Spleen (tissue), 11 donors: ENCODE results near the gene ITPA. TPM values are rescaled to one million over a fixed set of nuclear protein-coding genes. Genes with fewer than 3 reads are reported as not detected.

Experiments
- DNase-seq: peaks from one replicate; pipeline ENCODE4 v3.0.0-alpha.2; 2020
- H3K27ac ChIP-seq, 8 donors: fragments of 200-600 bp; sonication (generic) in 7 of 8; 1 replicate in 4 of 8; 2 replicates in 4 of 8; pipeline versions ENCODE4 v1.5.0 to v1.8.0; 2016 to 2021; ENCODE audit warnings: inconsistent platforms in 4 of 8, mild to moderate bottlenecking in 4 of 8, moderate library complexity in 1 of 8
- H3K27me3 ChIP-seq, 7 donors: fragments of 200-600 bp; sonication (generic) in 6 of 7; replicated peaks in 1 of 7; 1 replicate in 4 of 7; 2 replicates in 3 of 7; pipeline versions ENCODE4 v1.5.0 to v1.8.0; 2016 to 2021; ENCODE audit warnings: inconsistent platforms in 3 of 7, mild to moderate bottlenecking in 1 of 7
- H3K36me3 ChIP-seq, 6 donors: fragments of 200-600 bp; sonication (generic) in 5 of 6; 1 replicate in 4 of 6; 2 replicates in 2 of 6; pipeline versions ENCODE4 v1.5.0 to v1.8.0; 2016 to 2021; ENCODE audit warnings: inconsistent platforms in 2 of 6
- H3K4me1 ChIP-seq, 6 donors: fragments of 200-600 bp; sonication (generic) in 5 of 6; 1 replicate in 3 of 6; 2 replicates in 3 of 6; pipeline versions ENCODE4 v1.5.0 to v1.8.0; 2016 to 2021; ENCODE audit warnings: inconsistent platforms in 3 of 6
- H3K4me3 ChIP-seq, 8 donors: fragments of 200-600 bp; sonication (generic) in 7 of 8; 1 replicate in 4 of 8; 2 replicates in 4 of 8; pipeline versions ENCODE4 v1.5.0 to v1.8.0; 2016 to 2021; ENCODE audit warnings: inconsistent platforms in 4 of 8, mild to moderate bottlenecking in 4 of 8, moderate library complexity in 2 of 8
- H3K9me3 ChIP-seq, 8 donors: fragments of 200-600 bp; sonication (generic) in 7 of 8; 1 replicate in 4 of 8; 2 replicates in 4 of 8; pipeline versions ENCODE4 v1.5.0 to v1.8.0; 2016 to 2021; ENCODE audit warnings: inconsistent platforms in 4 of 8
- POLR2A ChIP-seq, 3 donors: fragments of 450-650 bp; IDR thresholded peaks; one replicate each; pipeline ENCODE4 v1.5.1; 2017; ENCODE audit warnings: antibody characterized with exemption in 3 of 3, mild to moderate bottlenecking in 1 of 3
- POLR2AphosphoS5 ChIP-seq, 3 donors: sonication (generic); formaldehyde crosslinking; IDR thresholded peaks; one replicate each; pipeline ENCODE4 v1.5.1; 2017; ENCODE audit warnings: antibody characterized with exemption in 3 of 3
- WGBS, 5 donors: extraction: QIAGEN DNeasy Blood & Tissue Kit in 3 of 5; methylation state at CpG; one replicate each; pipeline versions ENCODE4 v1.1.5 to v1.1.7; 2013 to 2018; 5-methylcytosine and 5-hydroxymethylcytosine counted together
- intact Hi-C: fragments of 100-400 bp; cut with DNase I; formaldehyde crosslinking; loops from one replicate; pipeline ENCODE4 v1.15.0; 2023; ENCODE audit warnings: low total_unique reads
- polyA plus RNA-seq, 3 donors: library from polyadenylated mRNA; stranded (reverse); fragments of 200-250 nt; gene quantifications; one replicate each; pipeline ENCODE4 v1.2.1, GENCODE V29; 2013
- total RNA-seq, 7 donors: library from RNA; depleted of rRNA in 3 of 7; stranded (reverse); fragments of >200 nt in 3 of 7; fragmentation: NEBNext Ultra II Directional in 4 of 7; extraction: Animal tissue kit (Norgen Biotek cat#: 25700) in 4 of 7; gene quantifications; one replicate each; pipeline versions ENCODE4 v1.1.0 to v1.2.1, GENCODE V29; 2016 to 2021
- TF ChIP-seq, protein P1 (sequence below), 11 experiments: fragments of 200-600 bp in 7 of 11; fragments of 450-650 bp in 4 of 11; sonication (generic) in 4 of 11; IDR thresholded peaks in 8 of 11; conservative IDR thresholded peaks in 3 of 11; 1 replicate in 7 of 11; 2 replicates in 4 of 11; pipeline versions ENCODE4 v1.4.0 to v1.8.0; 2016 to 2021; ENCODE audit warnings: antibody characterized with exemption in 11 of 11, inconsistent platforms in 4 of 11, mild to moderate bottlenecking in 1 of 11
- donor health status: healthy with polysubstance abuse.
- donor health status: DM: no; HTN: no; CAD: no; lungs with moderate emphysema.
- donor health status: DM: no; HTN: no; CAD: no.
- donor health status: Bipolar disorder and iron deficiency.
- donor health status: healthy.
- donor health status: DM: no; HTN: no; CAD: no.
- donor health status: DM: yes; HTN: yes; CAD: no.

ITPA gene
- total and polyA plus RNA-seq, 10 donors = 26.1 to 173 (median 43.9) TPM

DNA sequence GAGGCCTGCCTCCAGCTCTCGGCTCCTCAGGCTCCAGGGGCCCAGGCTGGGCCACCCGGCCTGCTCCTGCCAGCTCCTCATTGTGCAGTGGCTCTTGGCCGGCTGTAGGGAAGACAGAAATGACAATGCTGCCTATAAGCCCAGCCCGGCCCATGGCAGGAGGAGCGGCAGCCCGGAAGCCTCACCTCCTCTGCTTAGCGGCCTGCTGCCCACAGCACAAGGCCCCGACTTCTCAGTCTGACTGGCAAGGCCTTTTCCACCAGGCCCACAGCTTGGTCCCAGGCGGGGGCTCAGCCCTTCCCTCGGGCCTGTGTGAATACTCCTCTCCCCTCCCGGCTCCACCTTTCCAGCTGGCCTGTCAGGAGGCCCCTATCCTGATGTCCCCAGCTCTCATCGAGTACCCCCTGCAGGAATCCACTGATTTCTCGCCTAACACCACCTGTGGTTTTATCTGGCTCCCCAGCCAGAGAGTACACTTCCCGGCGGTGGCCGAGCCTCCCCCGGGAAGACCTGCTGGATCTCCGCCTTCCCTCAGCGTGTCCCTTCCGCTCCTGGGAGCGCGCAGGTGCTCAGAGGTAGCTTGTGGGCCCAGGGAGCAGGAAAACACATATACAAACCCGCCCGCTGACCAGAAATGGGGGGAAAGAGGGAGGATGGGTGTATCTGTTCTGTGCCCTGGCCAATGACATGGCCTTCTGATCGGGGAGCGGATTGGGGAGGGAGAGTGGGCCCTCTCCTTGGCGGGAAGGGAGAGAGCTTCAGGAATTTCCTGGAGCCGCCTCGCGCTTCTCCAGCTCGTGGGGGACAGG, 5.8 kb upstream of the ITPA start:
- intact Hi-C loops = no loop called here
- Histone ChIP-seq H3K4me3 (peak overlapping the region; percentile 44 to 96 (median 88)), H3K27me3 (no peaks in the 10 kb centered on the region), H3K9me3 (no peaks in the 10 kb centered on the region), H3K4me1 (peaks cover 15 to 32% (median 21%) of the 10 kb centered on the region in 6 donors), H3K27ac (peak overlapping the region; percentile 70 to 95 (median 93)), H3K36me3 (peaks cover 0 to 43% (median 27%) of the 10 kb centered on the region in 6 donors)
- 15 to 21% (median 15%) methylated on average over 28 to 31 of the region's 31 CpGs for WGBS, 5 donors
- TF ChIP-seq, protein P1, sequence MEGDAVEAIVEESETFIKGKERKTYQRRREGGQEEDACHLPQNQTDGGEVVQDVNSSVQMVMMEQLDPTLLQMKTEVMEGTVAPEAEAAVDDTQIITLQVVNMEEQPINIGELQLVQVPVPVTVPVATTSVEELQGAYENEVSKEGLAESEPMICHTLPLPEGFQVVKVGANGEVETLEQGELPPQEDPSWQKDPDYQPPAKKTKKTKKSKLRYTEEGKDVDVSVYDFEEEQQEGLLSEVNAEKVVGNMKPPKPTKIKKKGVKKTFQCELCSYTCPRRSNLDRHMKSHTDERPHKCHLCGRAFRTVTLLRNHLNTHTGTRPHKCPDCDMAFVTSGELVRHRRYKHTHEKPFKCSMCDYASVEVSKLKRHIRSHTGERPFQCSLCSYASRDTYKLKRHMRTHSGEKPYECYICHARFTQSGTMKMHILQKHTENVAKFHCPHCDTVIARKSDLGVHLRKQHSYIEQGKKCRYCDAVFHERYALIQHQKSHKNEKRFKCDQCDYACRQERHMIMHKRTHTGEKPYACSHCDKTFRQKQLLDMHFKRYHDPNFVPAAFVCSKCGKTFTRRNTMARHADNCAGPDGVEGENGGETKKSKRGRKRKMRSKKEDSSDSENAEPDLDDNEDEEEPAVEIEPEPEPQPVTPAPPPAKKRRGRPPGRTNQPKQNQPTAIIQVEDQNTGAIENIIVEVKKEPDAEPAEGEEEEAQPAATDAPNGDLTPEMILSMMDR (IDR thresholded peaks at IDR 0.05 in 8 of 11, conservative IDR thresholded peaks at IDR 0.05 in 3 of 11) = no peak
- TF ChIP-seq POLR2AphosphoS5 (IDR thresholded peaks at IDR 0.05) (peak in 1 of 3 donors; percentile 6), POLR2A (IDR thresholded peaks at IDR 0.05) (no peak)
- peak; percentile 83 for DNase-seq

DNA sequence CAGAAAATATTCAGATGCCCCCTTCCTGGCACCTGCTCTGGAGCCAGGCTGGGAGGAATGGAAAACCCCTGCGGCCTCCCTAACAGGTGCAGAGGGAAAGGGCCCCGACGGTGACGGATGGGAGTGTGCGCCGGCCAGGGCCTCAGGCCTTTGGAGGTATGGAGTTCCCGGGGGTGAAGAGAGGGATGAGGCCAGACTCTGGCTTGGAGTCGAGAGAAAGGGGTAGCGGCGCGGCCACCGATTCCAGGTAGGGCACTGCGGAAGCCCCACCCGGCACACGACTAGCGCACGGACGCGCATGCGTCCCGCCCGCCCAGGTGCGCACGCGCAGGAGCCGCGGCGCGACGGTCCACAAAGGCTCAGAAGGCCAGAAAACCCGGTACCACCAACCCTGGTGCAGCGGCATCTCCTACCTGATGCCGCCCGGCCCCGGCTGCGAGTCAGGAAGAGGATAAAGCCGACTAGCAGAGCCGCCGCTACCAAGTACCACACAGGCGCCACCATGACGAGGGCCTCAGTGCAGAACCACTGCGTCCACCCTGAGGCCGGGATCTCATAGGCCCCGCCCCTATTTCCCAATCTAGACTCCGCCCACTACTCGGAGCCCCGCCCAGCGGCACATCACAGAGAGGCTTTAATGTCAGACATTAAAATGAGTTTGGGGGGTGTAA, 5.0 kb upstream of the ITPA start, which contains the start of gene DDRGK1:
TSS of gene DDRGK1 (minus strand) at position 559 of the 671 bp plus-strand sequence. CDS start at position 504, 55 bp downstream.
- Histone ChIP-seq H3K36me3 (peaks cover 0 to 36% (median 20%) of the 10 kb centered on the region in 6 donors), H3K4me1 (peaks cover 17 to 37% (median 24%) of the 10 kb centered on the region in 6 donors), H3K27me3 (no peaks in the 10 kb centered on the region), H3K4me3 (peak within 1 kb of the TSS; percentile 44 to 96 (median 88)), H3K9me3 (no peaks in the 10 kb centered on the region), H3K27ac (peak within 1 kb of the TSS; percentile 70 to 95 (median 93))
- WGBS, 5 donors = 0 to 2% (median 0%) methylated on average over 28 to 48 of the region's 48 CpGs
- intact Hi-C loops = no loop called here
- peak; percentile 95 for DNase-seq
- TF ChIP-seq POLR2A (IDR thresholded peaks at IDR 0.05) (no peak), POLR2AphosphoS5 (IDR thresholded peaks at IDR 0.05) (peak; percentile 92 to 94 (median 93))
- TF ChIP-seq, protein P1 (IDR thresholded peaks at IDR 0.05 in 8 of 11, conservative IDR thresholded peaks at IDR 0.05 in 3 of 11) = peak in 1 of 11 experiments; percentile 11

DNA sequence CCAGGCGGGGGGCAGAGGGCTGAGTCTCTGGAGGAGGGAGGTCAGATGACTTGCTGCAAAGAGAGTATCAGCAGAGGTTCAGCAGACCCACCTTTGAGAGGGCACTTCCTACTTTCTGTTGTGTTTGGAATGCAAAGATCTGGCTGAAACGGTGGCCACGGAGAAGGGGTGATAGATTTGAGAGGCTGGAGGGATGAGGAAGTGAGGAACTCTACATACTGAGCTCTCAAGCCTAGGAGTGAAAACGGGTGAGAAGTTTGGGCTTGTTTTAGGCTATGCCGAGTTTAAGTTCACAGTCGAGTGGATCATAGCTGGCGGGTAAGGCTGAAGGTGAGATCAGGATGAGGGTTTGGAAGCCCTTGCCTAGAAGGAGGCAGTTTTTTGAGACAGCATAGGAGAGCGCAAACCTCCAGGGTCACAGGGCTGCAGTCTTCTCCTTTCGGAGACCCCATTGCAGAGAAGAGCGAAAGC, 477 bp upstream of the ITPA start:
- intact Hi-C loops = no loop called here
- Histone ChIP-seq H3K27me3 (no peaks in the 10 kb centered on the region), H3K4me3 (peak overlapping the region; percentile 76 to 97 (median 84)), H3K36me3 (peaks cover 0 to 10% (median 8%) of the 10 kb centered on the region in 6 donors), H3K4me1 (peaks cover 15 to 39% (median 26%) of the 10 kb centered on the region in 6 donors), H3K9me3 (no peaks in the 10 kb centered on the region), H3K27ac (peak overlapping the region; percentile 85 to 94 (median 90))
- TF ChIP-seq, protein P1 (IDR thresholded peaks at IDR 0.05 in 8 of 11, conservative IDR thresholded peaks at IDR 0.05 in 3 of 11) = no peak
- no peak for DNase-seq
- 0 to 4% (median 3%) methylated on average over 8 to 10 of the region's 10 CpGs for WGBS, 5 donors
